HG02938 (cell line): ENCODE results near the gene IGF2BP3.
A peak's percentile ranks its signal among the peaks of the same experiment; 100 is the strongest.

Experiments
- ATAC-seq: cut with Tn5 transposase; IDR thresholded peaks from one replicate; pipeline ENCODE4 v1.9.1; 2021; ENCODE audit warnings: mild to moderate bottlenecking, moderate library complexity; ENCODE audit not compliant: unreplicated experiment

Gene IGF2BP3

GRCh38 chr7:23272275-23272674, 198.0 kb downstream of the IGF2BP3 start:
- no peak for ATAC-seq

- no peak for ATAC-seq
Observed at GRCh38 chr7:23268746-23269145, 201.5 kb downstream of the IGF2BP3 start.

- no peak for ATAC-seq
Observed at GRCh38 chr7:23268167-23268566, 202.1 kb downstream of the IGF2BP3 start.

- ATAC-seq = no peak
Observed at GRCh38 chr7:23267357-23267756, 202.9 kb downstream of the IGF2BP3 start.

GRCh38 chr7:23266918-23267317, 203.4 kb downstream of the IGF2BP3 start:
- no peak for ATAC-seq

GRCh38 chr7:23264916-23265458, 205.3 kb downstream of the IGF2BP3 start:
- ATAC-seq = no peak

- peak; percentile 68 for ATAC-seq
Observed at GRCh38 chr7:23261843-23262452, 208.3 kb downstream of the IGF2BP3 start.

GRCh38 chr7:23260371-23260770, 209.9 kb downstream of the IGF2BP3 start:
- no peak for ATAC-seq
